DMS79 treated with DMSO at 0.1 percent for 48 hours (cell line): ENCODE data around the gene CNDP1.

Source experiments
- DNase-seq: peaks from one replicate; lab custom pipeline; 2025; lab: John Stamatoyannopoulos, UW

The CNDP1 gene

DNA sequence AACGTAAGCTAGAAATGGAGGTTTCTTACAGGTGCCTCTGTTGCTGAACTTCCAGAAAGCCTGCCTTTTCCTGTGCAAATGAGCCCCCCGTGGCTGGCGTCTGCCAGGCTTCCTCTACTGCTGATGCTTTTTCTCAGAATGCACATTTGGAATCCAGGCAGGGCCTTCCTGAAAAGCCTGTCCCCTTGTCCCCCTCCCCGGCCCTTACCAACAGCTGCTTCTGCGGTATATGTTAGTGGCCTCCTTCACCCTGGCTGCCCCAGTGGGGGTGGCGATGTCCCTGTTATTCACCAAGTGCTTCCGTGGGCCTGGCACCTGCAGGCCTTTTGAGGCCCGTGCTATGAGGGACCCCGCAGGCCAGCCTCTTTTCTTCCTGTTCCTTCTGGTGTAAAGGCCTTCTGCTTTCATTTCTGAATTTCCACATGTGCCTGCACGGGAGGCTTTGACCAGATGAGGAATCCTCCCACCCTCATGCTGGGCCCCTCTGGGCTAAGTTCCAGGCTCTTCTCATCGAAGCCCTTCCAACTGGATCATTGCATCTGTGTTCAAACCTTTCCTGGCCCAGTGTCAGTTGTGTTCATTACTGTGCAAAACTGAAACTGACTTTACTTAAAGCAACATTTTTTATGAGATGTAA, 27.7 kb upstream of the CNDP1 start:
- DNase-seq, result no peak

- DNase-seq, result no peak
Observed at GRCh38 chr18:74507097-74507881, 27.0 kb upstream of the CNDP1 start.

DNA sequence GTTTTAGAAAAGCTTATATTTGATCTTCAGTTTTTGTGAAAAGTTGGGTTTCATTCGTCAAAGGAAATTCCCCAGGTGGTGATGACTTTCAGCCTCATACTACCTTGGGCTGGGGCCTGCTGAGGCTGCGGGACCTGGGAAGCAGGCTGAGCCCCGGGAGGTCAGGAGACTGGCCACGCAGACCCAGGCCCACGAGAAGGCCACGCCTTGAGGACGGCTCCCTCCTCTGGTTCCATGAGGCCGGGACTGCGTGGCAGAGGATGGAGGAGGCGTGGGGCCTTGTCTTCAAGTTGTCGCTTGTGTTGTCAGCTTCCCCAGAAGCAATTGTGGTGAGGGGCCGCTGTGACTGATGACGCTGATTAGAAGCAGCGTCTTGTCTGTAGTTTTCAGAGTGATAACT, 26.4 kb upstream of the CNDP1 start:
- DNase-seq, result no peak

GRCh38 chr18:74508366-74508765, 25.9 kb upstream of the CNDP1 start:
- DNase-seq, result no peak

GRCh38 chr18:74508821-74509225, 25.5 kb upstream of the CNDP1 start:
- DNase-seq, result no peak

DNA sequence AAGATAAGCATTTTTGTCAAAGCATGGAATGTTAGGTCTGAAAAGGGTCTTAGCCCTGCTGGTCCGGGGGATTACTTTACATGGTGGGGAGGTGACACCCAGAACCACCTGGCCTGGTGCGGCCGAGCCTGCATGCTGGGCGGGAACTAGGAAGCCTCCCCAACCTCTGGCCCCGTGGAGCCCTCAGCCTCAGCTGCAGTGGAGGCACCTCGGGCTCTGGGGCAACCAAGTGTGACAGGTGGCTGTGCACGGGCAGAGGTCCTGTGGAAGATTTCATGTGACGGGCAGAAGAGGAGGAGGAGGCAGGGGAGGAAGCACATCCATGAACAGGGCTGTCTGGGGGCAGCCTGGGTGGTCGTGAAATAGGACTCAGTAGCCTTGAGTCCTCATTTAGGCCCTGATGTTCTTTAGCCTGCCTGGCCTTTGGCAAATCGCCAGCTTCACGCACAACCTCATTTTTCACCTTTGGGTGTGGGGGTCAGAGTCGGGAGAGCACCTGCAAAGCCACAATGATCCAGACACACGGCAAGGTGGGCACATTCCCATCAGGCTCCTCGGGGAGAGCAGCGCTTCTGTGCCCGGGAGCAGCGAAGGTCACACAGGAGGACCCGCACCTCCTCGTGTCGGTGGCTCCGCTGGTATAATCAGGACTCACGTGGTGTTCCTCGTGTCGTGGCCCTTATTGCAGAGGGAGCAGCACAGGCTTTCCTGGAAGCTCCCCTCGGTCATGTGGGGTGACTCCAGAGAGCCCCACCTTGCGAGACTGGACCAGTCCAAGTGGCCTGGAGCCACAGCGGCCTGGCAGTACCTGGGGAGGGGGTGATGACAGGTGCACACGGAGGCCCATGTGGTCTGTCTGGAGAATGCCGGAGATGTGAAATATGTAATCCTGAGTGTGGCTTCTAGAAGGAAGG, 24.2 kb upstream of the CNDP1 start:
- no peak for DNase-seq

- no peak for DNase-seq
Observed at GRCh38 chr18:74510770-74511095, 23.6 kb upstream of the CNDP1 start.

- no peak for DNase-seq
Observed at GRCh38 chr18:74511823-74512222, 22.5 kb upstream of the CNDP1 start.

DNA sequence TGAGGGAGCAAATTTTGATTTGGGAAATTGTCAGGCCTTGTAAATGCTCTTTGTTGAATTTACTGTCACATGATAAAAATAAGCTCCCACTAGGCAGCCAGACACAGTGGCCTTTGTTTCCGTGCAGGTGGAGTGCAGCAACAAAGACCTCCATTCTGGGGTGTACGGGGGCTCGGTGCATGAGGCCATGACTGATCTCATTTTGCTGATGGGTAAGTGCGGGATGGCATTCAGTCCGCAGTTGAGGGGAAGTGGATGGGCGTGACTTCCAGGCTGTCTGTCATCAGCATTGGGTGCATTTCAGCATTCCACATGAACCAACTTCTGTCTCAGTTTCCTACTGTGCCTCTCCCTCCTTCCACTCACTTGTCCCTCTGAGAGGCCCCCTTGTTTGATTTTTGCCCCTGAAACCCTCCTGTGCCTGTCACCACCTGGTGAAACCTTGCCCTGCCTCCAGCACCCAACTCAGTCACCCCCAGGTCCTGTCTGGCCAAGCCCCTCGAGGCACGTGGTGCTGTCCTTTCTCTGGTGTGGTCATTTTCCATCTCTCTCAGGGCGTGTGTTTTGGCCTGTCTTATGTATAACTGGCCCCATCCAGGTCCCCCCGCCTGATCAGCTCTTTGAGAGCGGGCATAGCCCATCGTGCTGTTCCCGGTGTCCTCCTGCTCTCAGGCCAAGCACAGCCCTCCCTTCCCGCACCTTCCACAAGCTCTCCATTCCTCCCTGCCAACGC, 21.8 kb upstream of the CNDP1 start:
- no peak for DNase-seq

GRCh38 chr18:74513149-74513882, 21.0 kb upstream of the CNDP1 start:
- DNase-seq, result no peak

DNA sequence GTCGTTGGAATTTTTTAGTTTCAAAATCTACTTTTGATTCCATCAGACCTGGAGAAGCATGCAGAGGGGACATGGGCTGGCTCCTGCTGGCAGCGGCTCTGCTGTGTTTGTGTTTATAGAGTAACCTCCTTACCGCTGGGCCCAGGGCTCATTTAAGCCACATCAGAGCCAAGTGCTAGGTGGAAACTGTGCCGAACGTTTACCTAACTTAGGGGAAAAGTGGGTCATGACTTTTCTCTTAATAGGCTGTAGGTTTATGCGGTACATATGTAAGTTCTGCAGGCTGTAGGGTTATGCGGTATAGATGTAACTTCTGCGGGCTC, 20.5 kb upstream of the CNDP1 start:
- DNase-seq, result no peak

DNA sequence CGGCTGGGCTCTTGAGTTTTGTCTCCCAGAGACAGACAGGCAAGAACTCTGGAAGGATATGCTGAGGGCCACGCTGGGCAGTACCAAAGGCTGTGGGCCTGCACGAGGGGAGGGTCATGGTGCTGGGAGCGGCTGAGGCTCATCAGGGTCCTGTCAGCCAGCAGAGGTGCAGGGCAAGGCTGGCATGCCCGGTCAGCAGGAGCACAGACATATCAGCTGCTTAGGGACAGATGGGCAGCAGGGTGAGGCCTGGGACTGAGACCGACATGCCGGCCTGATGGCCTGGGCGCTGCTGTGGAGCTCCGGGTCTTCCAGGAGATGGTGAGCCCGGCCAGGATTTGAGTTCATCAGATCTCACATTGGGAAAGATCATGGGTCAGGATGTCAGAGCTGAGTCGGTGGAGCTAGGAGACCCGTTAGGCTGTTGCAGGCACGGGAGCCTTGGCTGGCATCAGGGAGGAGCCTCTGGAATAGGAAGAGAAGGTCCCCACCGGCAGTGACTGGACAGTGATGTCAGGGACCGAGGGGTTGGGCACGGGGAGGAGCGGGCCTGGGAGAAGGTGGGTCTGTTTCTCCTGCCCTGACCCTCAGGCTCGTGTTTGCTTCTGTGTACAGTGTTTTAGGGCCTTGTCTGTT, 19.3 kb upstream of the CNDP1 start:
- no peak for DNase-seq

DNA sequence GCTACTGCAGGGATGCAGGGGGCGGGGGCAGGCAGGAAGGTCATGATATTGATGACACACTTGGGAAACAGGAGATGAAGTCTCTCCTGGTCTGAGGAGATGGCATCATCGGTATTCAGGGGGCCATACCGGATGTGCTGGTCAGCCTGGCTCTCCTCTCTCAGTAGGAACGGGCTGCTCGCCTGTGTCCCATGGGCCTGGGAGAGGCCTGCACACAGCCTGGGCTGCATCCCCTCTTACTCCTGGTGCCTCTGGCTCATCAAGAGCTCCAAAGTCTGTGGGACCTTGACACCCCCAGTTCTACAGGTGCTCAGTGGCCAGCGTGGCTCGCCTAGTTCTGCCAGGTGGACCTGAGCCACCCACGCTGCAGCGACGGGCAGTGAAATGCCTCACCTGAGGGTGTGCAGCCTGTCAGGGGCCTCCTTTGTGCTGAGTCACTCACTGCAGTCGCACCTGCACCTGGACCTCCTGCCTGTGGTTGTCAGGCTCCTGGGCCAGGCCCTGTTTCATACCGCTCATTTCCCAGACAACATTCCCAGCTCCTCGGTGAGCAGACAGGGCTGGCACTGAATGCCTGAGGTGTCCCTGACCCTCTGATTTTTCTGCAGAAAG, 18.6 kb upstream of the CNDP1 start:
- DNase-seq, result no peak

- DNase-seq, result no peak
Observed at GRCh38 chr18:74516271-74517235, 17.7 kb upstream of the CNDP1 start.

- DNase-seq, result no peak
Observed at GRCh38 chr18:74517236-74517630, 17.1 kb upstream of the CNDP1 start.

DNA sequence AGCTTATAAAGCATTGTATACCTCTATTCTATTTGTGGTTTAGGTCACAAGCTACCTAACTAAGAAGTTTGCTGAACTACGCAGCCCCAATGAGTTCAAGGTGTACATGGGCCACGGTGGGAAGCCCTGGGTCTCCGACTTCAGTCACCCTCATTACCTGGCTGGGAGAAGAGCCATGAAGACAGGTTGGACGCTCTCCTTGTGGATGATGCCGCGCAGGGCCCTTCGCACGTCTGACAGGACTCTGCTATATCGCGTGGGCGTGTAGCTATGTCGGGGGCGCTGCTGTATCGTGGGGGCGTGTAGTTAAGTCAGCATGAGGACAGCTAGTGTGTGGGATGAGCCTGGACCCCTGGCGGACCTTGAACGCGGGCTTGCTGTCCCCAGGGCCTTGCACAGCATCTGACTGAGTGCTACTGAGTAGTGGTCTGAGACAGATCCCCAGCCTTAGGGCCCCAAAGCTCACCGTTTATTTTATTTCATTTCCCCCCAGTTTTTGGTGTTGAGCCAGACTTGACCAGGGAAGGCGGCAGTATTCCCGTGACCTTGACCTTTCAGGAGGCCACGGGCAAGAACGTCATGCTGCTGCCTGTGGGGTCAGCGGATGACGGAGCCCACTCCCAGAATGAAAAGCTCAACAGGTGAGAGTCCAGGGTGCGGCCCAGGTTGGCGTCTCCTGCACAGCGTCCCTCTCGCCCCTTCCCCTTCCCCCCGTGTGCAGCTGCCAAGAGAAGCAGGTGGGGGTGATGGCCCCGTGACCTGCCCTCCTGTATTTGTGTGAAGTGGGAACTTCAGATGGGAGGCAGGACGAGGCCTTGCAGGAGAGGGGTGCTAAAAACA, 15.6 kb upstream of the CNDP1 start:
- no peak for DNase-seq

DNA sequence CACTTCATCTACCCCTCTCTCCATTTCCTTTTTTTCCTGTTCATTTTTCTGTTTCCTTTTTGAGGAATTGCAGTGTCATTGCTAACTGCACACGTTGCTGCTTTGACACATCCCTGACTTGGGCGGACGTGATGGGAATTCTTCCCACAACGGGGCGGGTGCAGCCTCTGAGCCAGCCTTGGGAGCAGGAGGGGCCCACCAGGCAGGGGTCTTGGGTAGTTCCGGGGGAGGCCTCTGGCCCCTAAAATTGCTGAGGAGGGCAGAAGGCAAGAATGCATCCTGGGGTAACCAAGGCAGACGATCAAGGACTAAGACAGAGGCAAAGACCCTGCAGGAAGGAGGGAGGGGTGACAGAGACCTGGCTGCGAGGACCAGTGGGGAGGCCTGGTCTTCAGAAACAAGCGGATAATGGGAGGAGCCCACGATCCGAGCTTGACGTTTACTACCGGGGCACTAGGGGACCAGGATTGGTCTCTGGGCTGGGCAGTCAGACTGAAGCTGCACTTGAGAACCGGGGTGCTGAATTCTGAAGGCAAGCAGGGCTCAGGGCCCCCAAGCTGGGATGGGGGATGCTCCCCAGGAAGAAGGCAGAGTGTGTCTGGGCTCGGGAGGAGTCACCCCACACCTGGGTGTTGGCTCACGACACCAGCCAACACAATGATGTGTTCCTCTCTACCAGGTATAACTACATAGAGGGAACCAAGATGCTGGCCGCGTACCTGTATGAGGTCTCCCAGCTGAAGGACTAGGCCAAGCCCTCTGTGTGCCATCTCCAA, 14.8 kb upstream of the CNDP1 start:
- no peak for DNase-seq
